WTC11 (cell line): ENCODE data around the gene ESPN. TPM values are rescaled to one million over a fixed set of nuclear protein-coding genes. Genes with fewer than 3 reads are reported as not detected.

Experiments
- ATAC-seq: fragments of 200-7000 bp; cut with Tn5 transposase; 2 replicates; pipeline ENCODE4 v1.10.0; 2021; ENCODE audit warnings: mild to moderate bottlenecking, moderate library complexity
- CTCF ChIA-PET: fragments of 300-600 bp; sonication (Branson Sonifier 250); formaldehyde crosslinking; loops from one replicate; lab custom pipeline; 2021; ENCODE audit warnings: antibody characterized with exemption; lab: Charles Lee
- POLR2A ChIA-PET: fragments of 350-600 bp; sonication (Branson Sonifier 250); formaldehyde crosslinking; loops from one replicate; lab custom pipeline; 2021; ENCODE audit warnings: antibody characterized with exemption; lab: Charles Lee
- DNase-seq: peaks from one replicate; pipeline ENCODE4 v3.0.0; 2021; ENCODE audit warnings: low spot score
- H3K27ac Mint-ChIP-seq: 2 replicates; pipeline ENCODE4 v1.8.0; 2021; ENCODE audit warnings: mixed read lengths
- H3K27me3 Mint-ChIP-seq: 2 replicates; pipeline ENCODE4 v1.8.0; 2021; ENCODE audit warnings: low read depth, mild to moderate bottlenecking, moderate library complexity, mixed read lengths
- H3K36me3 Mint-ChIP-seq: 2 replicates; pipeline ENCODE4 v1.8.0; 2021; ENCODE audit warnings: mixed read lengths
- H3K4me1 Mint-ChIP-seq: 2 replicates; pipeline ENCODE4 v1.8.0; 2022; ENCODE audit warnings: mixed read lengths
- H3K4me3 Mint-ChIP-seq: 2 replicates; pipeline ENCODE4 v1.8.0; 2021; ENCODE audit warnings: mild to moderate bottlenecking, moderate library complexity, mixed read lengths
- H3K9me3 Mint-ChIP-seq: 2 replicates; pipeline ENCODE4 v1.8.0; 2021; ENCODE audit warnings: mixed read lengths
- AFF4 ChIP-seq: sonication (generic); formaldehyde crosslinking; IDR thresholded peaks from 2 replicates; pipeline ENCODE4 v1.8.1; 2023; ENCODE audit warnings: mild to moderate bottlenecking, missing genetic modification reagents, borderline replicate concordance
- CDX4 ChIP-seq: fragments of 250-450 bp; sonication (Bioruptor Pico); IDR thresholded peaks from 2 replicates; pipeline ENCODE4 v1.9.0; 2021; ENCODE audit warnings: moderate library complexity, mild to moderate bottlenecking, inconsistent platforms, borderline replicate concordance
- E2F5 ChIP-seq: sonication (generic); formaldehyde crosslinking; IDR thresholded peaks from 2 replicates; pipeline ENCODE4 v1.8.1; 2022; ENCODE audit warnings: mild to moderate bottlenecking, moderate library complexity, missing genetic modification reagents
- EMX1 ChIP-seq: fragments of 250-450 bp; sonication (Bioruptor Pico); IDR thresholded peaks from 2 replicates; pipeline ENCODE4 v1.8.0; 2021; ENCODE audit warnings: mild to moderate bottlenecking
- ERG ChIP-seq: fragments of 250-450 bp; sonication (Bioruptor Pico); IDR thresholded peaks from 2 replicates; pipeline ENCODE4 v1.8.0; 2021; ENCODE audit warnings: mild to moderate bottlenecking
- FOXP4 ChIP-seq: sonication (generic); formaldehyde crosslinking; IDR thresholded peaks from 2 replicates; pipeline ENCODE4 v1.8.0; 2022; ENCODE audit warnings: mild to moderate bottlenecking, missing genetic modification reagents
- HMGXB4 ChIP-seq: sonication (generic); formaldehyde crosslinking; IDR thresholded peaks from 2 replicates; pipeline ENCODE4 v1.8.1; 2023; ENCODE audit warnings: mild to moderate bottlenecking, moderate library complexity, missing genetic modification reagents
- IRF1 ChIP-seq: sonication (generic); formaldehyde crosslinking; IDR thresholded peaks from 2 replicates; pipeline ENCODE4 v1.8.0; 2023; ENCODE audit warnings: missing genetic modification reagents
- JUN ChIP-seq: sonication (generic); formaldehyde crosslinking; IDR thresholded peaks from 2 replicates; pipeline ENCODE4 v1.8.0; 2023; ENCODE audit warnings: mild to moderate bottlenecking, missing genetic modification reagents
- KAT7 ChIP-seq: sonication (generic); formaldehyde crosslinking; IDR thresholded peaks from 2 replicates; pipeline ENCODE4 v1.8.1; 2023; ENCODE audit warnings: missing genetic modification reagents, mild to moderate bottlenecking, borderline replicate concordance
- MLX ChIP-seq: sonication (generic); formaldehyde crosslinking; IDR thresholded peaks from 2 replicates; pipeline ENCODE4 v1.8.1; 2023; ENCODE audit warnings: mild to moderate bottlenecking, missing genetic modification reagents, moderate library complexity
- MXD4 ChIP-seq: fragments of 250-450 bp; sonication (Bioruptor Pico); IDR thresholded peaks from 2 replicates; pipeline ENCODE4 v1.8.0; 2021; ENCODE audit warnings: mild to moderate bottlenecking, moderate library complexity, borderline replicate concordance
- NFYB ChIP-seq: sonication (generic); formaldehyde crosslinking; conservative IDR thresholded peaks from 2 replicates; pipeline ENCODE4 v1.8.0; 2022; ENCODE audit warnings: low read depth, missing genetic modification reagents
- NR2C2 ChIP-seq: sonication (generic); formaldehyde crosslinking; IDR thresholded peaks from 2 replicates; pipeline ENCODE4 v1.8.0; 2022; ENCODE audit warnings: mild to moderate bottlenecking, missing genetic modification reagents
- NR3C1 ChIP-seq: sonication (generic); formaldehyde crosslinking; conservative IDR thresholded peaks from 2 replicates; pipeline ENCODE4 v1.8.1; 2023; ENCODE audit warnings: low read depth, mild to moderate bottlenecking, missing genetic modification reagents
- PREB ChIP-seq: sonication (generic); formaldehyde crosslinking; IDR thresholded peaks from 2 replicates; pipeline ENCODE4 v1.8.1; 2022; ENCODE audit warnings: mild to moderate bottlenecking, missing genetic modification reagents, moderate library complexity, borderline replicate concordance
- PRRX2 ChIP-seq: fragments of 250-450 bp; sonication (Bioruptor Pico); IDR thresholded peaks from 2 replicates; pipeline ENCODE4 v1.8.0; 2021; ENCODE audit warnings: mild to moderate bottlenecking
- TEAD4 ChIP-seq: sonication (generic); formaldehyde crosslinking; IDR thresholded peaks from 2 replicates; pipeline ENCODE4 v1.8.0; 2022; ENCODE audit warnings: mild to moderate bottlenecking, missing genetic modification reagents
- ZBTB43 ChIP-seq: sonication (generic); formaldehyde crosslinking; IDR thresholded peaks from 2 replicates; pipeline ENCODE4 v1.8.1; 2023; ENCODE audit warnings: mild to moderate bottlenecking, missing genetic modification reagents
- total RNA-seq: library from RNA; stranded (reverse); gene quantifications from 3 replicates; pipeline ENCODE4 v1.2.3, GENCODE V29; 2021

Gene ESPN
- total RNA-seq, 1 experiment from 2014 or later, result 46.1 TPM

GRCh38 chr1:6507037-6507428, 82.5 kb downstream of the ESPN start:
- H3K4me3 Mint-ChIP-seq, result no peak overlapping the region
- H3K36me3 Mint-ChIP-seq, result no peaks in the 10 kb centered on the region
- no peak for DNase-seq
- ATAC-seq, result no peak
- H3K27ac Mint-ChIP-seq, result no peak overlapping the region
- POLR2A ChIA-PET, result interaction anchor here (0.6 kb wide), 1 partner anchor 291 kb away, joined by 3 read pairs; no protein-coding TSS in a partner anchor
- H3K9me3 Mint-ChIP-seq, result no peaks in the 10 kb centered on the region
- TF ChIP-seq FOXP4 (CRISPR knock-in tag), result no peak
- TF ChIP-seq E2F5 (CRISPR knock-in tag), result no peak
- no peak for TF ChIP-seq IRF1 (CRISPR knock-in tag)
- no peaks in the 10 kb centered on the region for H3K4me1 Mint-ChIP-seq
- H3K27me3 Mint-ChIP-seq, result no peaks in the 10 kb centered on the region; the same call in 1 of the 2 replicates
- CTCF ChIA-PET, result interaction anchor here (0.6 to 5.3 kb wide), 5 partner anchors 17 to 93 kb away, joined by 3 to 25 read pairs (median 5); partner anchors contain the start of gene TNFRSF25

GRCh38 chr1:6507461-6507911, 82.9 kb downstream of the ESPN start:
- no peak overlapping the region for H3K27ac Mint-ChIP-seq
- no peaks in the 10 kb centered on the region for H3K4me1 Mint-ChIP-seq
- H3K4me3 Mint-ChIP-seq, result no peak overlapping the region
- H3K36me3 Mint-ChIP-seq, result no peaks in the 10 kb centered on the region
- H3K9me3 Mint-ChIP-seq, result no peaks in the 10 kb centered on the region
- no peak for DNase-seq
- ChIA-PET POLR2A (interaction anchor here (0.6 kb wide), 1 partner anchor 291 kb away, joined by 3 read pairs; no protein-coding TSS in a partner anchor), CTCF (interaction anchor here (0.6 to 5.3 kb wide), 5 partner anchors 16 to 93 kb away, joined by 3 to 25 read pairs (median 5); partner anchors contain the start of gene TNFRSF25)
- no peaks in the 10 kb centered on the region; the same call in 1 of the 2 replicates for H3K27me3 Mint-ChIP-seq
- no peak for ATAC-seq
- no peak for TF ChIP-seq TEAD4 (CRISPR knock-in tag)
- no peak for TF ChIP-seq ERG
- TF ChIP-seq NFYB, result no peak
- TF ChIP-seq PREB (CRISPR knock-in tag), result no peak
- no peak for TF ChIP-seq JUN (CRISPR knock-in tag)
- TF ChIP-seq MXD4 (CRISPR knock-in tag), result no peak
- no peak for TF ChIP-seq CDX4
- no peak for TF ChIP-seq MLX (CRISPR knock-in tag)
- TF ChIP-seq NR3C1, result no peak
- TF ChIP-seq NR2C2 (CRISPR knock-in tag), result no peak
- no peak for TF ChIP-seq ZBTB43 (CRISPR knock-in tag)
- no peak for TF ChIP-seq AFF4 (CRISPR knock-in tag)
- no peak for TF ChIP-seq HMGXB4 (CRISPR knock-in tag)
- TF ChIP-seq EMX1, result no peak
- no peak for TF ChIP-seq PRRX2 (CRISPR knock-in tag)
- no peak for TF ChIP-seq KAT7 (CRISPR knock-in tag)
